HepG2 (cell line): Measurements from ENCODE around the gene TMEM233. TPM values are rescaled to one million over a fixed set of nuclear protein-coding genes. Genes with fewer than 3 reads are reported as not detected.
A peak's percentile ranks its signal among the peaks of the same experiment; 100 is the strongest.

Experiments used
- CBX2 ChIP-seq, 2 experiments: fragments of 200-600 bp in 1 of 2; sonication (generic); formaldehyde crosslinking in 1 of 2; IDR thresholded peaks; 2 replicates each; pipeline versions ENCODE4 v1.7.0 to v1.8.1; 2018 to 2022; ENCODE audit warnings: low read depth in 2 of 2, low read length in 1 of 2, mild to moderate bottlenecking in 1 of 2, missing genetic modification reagents in 1 of 2
- GTF3A ChIP-seq: sonication (generic); formaldehyde crosslinking; conservative IDR thresholded peaks from 2 replicates; pipeline ENCODE4 v1.4.0; 2020; ENCODE audit warnings: mild to moderate bottlenecking, missing genetic modification reagents
- HNF1B ChIP-seq: sonication (generic); formaldehyde crosslinking; IDR thresholded peaks from 2 replicates; pipeline ENCODE4 v1.5.1; 2020; ENCODE audit warnings: mild to moderate bottlenecking, moderate library complexity, missing genetic modification reagents
- KAT7 ChIP-seq: IDR thresholded peaks from 2 replicates; pipeline ENCODE4 v1.6.1; 2018; ENCODE audit warnings: borderline replicate concordance, missing compliant biosample characterization
- KIAA2018 ChIP-seq: sonication (generic); formaldehyde crosslinking; IDR thresholded peaks from 2 replicates; pipeline ENCODE4 v1.5.0; 2020; ENCODE audit warnings: mild to moderate bottlenecking, missing genetic modification reagents, borderline replicate concordance
- KLF9 ChIP-seq: IDR thresholded peaks from 2 replicates; pipeline ENCODE4 v1.6.1; 2016; ENCODE audit warnings: low read depth
- NFKB2 ChIP-seq: sonication (generic); formaldehyde crosslinking; IDR thresholded peaks from 2 replicates; pipeline ENCODE4 v1.4.0; 2020; ENCODE audit warnings: missing genetic modification reagents, borderline replicate concordance
- PLRG1 ChIP-seq: fragments of 450-650 bp; conservative IDR thresholded peaks from 2 replicates; pipeline ENCODE4 v1.6.1; 2016
- RFX5 ChIP-seq: IDR thresholded peaks from 2 replicates; pipeline ENCODE4 v1.6.1; 2011; ENCODE audit warnings: low read depth, low read length, improper control_type of control experiment
- SIN3A ChIP-seq: IDR thresholded peaks from 2 replicates; pipeline ENCODE4 v1.6.1; 2011; ENCODE audit warnings: low read depth, mild to moderate bottlenecking, control low read depth, low read length, borderline replicate concordance
- SP2 ChIP-seq: sonication (generic); formaldehyde crosslinking; IDR thresholded peaks from 2 replicates; pipeline ENCODE4 v1.5.1; 2020; ENCODE audit warnings: mild to moderate bottlenecking, missing genetic modification reagents
- SRSF1 ChIP-seq: fragments of 200-400 bp; formaldehyde crosslinking; optimal IDR thresholded peaks from 2 replicates; pipeline ENCODE3; 2017; ENCODE audit warnings: mild to moderate bottlenecking, low read depth, low read length, moderate library complexity
- THAP7 ChIP-seq: sonication (generic); formaldehyde crosslinking; IDR thresholded peaks from 2 replicates; pipeline ENCODE4 v1.8.1; 2023; ENCODE audit warnings: mild to moderate bottlenecking, missing genetic modification reagents
- ZMAT3 ChIP-seq: sonication (generic); formaldehyde crosslinking; conservative IDR thresholded peaks from 2 replicates; pipeline ENCODE4 v1.7.0; 2021; ENCODE audit warnings: missing genetic modification reagents
- ZNF33B ChIP-seq: sonication (generic); formaldehyde crosslinking; IDR thresholded peaks from 2 replicates; pipeline ENCODE4 v1.5.1; 2020; ENCODE audit warnings: mild to moderate bottlenecking, missing genetic modification reagents
- polyA plus RNA-seq, 8 experiments: library from polyadenylated mRNA; depleted of rRNA in 3 of 8; stranded (reverse) in 7 of 8; unstranded in 1 of 8; fragments of >200 nt; fragmentation: Illumina TruSeq in 4 of 8; extraction: Trizol in 4 of 8; gene quantifications; 2 replicates each; pipeline versions ENCODE4 v1.2.1 to v1.2.3, GENCODE V29; 2011 to 2016; ENCODE audit warnings: low read depth in 4 of 8, missing spikeins in 1 of 8, mixed read lengths in 1 of 8; ENCODE audit not compliant: insufficient read depth in 1 of 8
- total RNA-seq, 5 experiments: library from RNA; depleted of rRNA; stranded (reverse); fragments of >200 nt; fragmentation: Illumina TruSeq; extraction: Trizol; gene quantifications; 2 replicates each; pipeline ENCODE4 v1.2.3, GENCODE V29; 2016; ENCODE audit warnings: low read depth in 1 of 5

Gene TMEM233
- total and polyA plus RNA-seq, 2 of the 13 experiments (the other 11 are each of a cell fraction or from before 2014, with no cell fraction given): 0.03 TPM; not detected in 1

- TF ChIP-seq KIAA2018: no peak
- TF ChIP-seq GTF3A (CRISPR knock-in tag): no peak
- TF ChIP-seq CBX2 (IDR thresholded peaks at IDR 0.05; ENCODE audit: low read depth, low read length): no peak
- no peak for TF ChIP-seq CBX2 (CRISPR knock-in tag; IDR thresholded peaks at IDR 0.05; ENCODE audit: low read depth)
- TF ChIP-seq ZMAT3 (CRISPR knock-in tag): peak; percentile 97
- TF ChIP-seq ZNF33B (CRISPR knock-in tag): peak; percentile 24; the same call in 1 of the 2 replicates
- peak; percentile 45 for TF ChIP-seq SRSF1
- TF ChIP-seq SP2: peak; percentile 54
- TF ChIP-seq PLRG1: no peak
- no peak for TF ChIP-seq RFX5
- no peak for TF ChIP-seq SIN3A
- peak; percentile 95 for TF ChIP-seq KAT7 (CRISPR knock-in tag)
- peak; percentile 95 for TF ChIP-seq THAP7
- 0 out of 2 replicates have a peak, but pooled peaks have one; percentile 39 for TF ChIP-seq KLF9 (CRISPR knock-in tag)
- peak; percentile 67 for TF ChIP-seq HNF1B (CRISPR knock-in tag)
- peak; percentile 59; the same call in 1 of the 2 replicates for TF ChIP-seq NFKB2 (CRISPR knock-in tag)
These were observed 74.2 kb downstream of the TMEM233 start, which contains the start of gene PRKAB1 (continued) for GRCh38 chr12:119667577-119668323.
